RWPE2 (cell line): Measurements from ENCODE around the gene MCF2L2.

Experiments used
- ATAC-seq: fragments of 200-7000 bp; cut with Tn5 transposase; 3 replicates; pipeline ENCODE4 v1.9.1; 2021; ENCODE audit warnings: low read depth
- DNase-seq: peaks from one replicate; pipeline ENCODE4 v3.0.0-alpha.2; 2020; ENCODE audit warnings: low spot score
- H3K27ac ChIP-seq: fragments of 450-650 bp; 2 replicates; pipeline ENCODE4 v1.5.1; 2017; ENCODE audit warnings: mild to moderate bottlenecking; ENCODE audit not compliant: poor library complexity, severe bottlenecking
- H3K27me3 ChIP-seq: fragments of 250-450 bp; sonication (Bioruptor Pico); 2 replicates; pipeline ENCODE4 v1.5.1; 2021; ENCODE audit warnings: mild to moderate bottlenecking, moderate library complexity; ENCODE audit not compliant: insufficient read depth, poor library complexity, severe bottlenecking
- H3K36me3 ChIP-seq: fragments of 250-450 bp; sonication (Bioruptor Pico); 2 replicates; pipeline ENCODE4 v1.5.1; 2020; ENCODE audit warnings: low read depth, mild to moderate bottlenecking, moderate library complexity
- H3K4me1 ChIP-seq: fragments of 250-450 bp; sonication (Bioruptor Pico); 2 replicates; pipeline ENCODE4 v1.5.1; 2021; ENCODE audit warnings: mild to moderate bottlenecking, moderate library complexity; ENCODE audit not compliant: insufficient read depth, poor library complexity, severe bottlenecking
- H3K4me3 ChIP-seq: fragments of 250-450 bp; sonication (Bioruptor Pico); 2 replicates; pipeline ENCODE4 v1.5.1; 2021; ENCODE audit warnings: mild to moderate bottlenecking, moderate library complexity; ENCODE audit not compliant: severe bottlenecking
- H3K9me3 ChIP-seq: fragments of 250-450 bp; sonication (Bioruptor Pico); 2 replicates; pipeline ENCODE4 v1.5.1; 2021; ENCODE audit warnings: mild to moderate bottlenecking, moderate library complexity; ENCODE audit not compliant: severe bottlenecking
- TF ChIP-seq, protein P1 (sequence below): fragments of 450-650 bp; IDR thresholded peaks from one replicate; pipeline ENCODE4 v1.5.1; 2017; ENCODE audit warnings: mild to moderate bottlenecking, moderate library complexity; ENCODE audit not compliant: poor library complexity, severe bottlenecking

MCF2L2 gene

DNA sequence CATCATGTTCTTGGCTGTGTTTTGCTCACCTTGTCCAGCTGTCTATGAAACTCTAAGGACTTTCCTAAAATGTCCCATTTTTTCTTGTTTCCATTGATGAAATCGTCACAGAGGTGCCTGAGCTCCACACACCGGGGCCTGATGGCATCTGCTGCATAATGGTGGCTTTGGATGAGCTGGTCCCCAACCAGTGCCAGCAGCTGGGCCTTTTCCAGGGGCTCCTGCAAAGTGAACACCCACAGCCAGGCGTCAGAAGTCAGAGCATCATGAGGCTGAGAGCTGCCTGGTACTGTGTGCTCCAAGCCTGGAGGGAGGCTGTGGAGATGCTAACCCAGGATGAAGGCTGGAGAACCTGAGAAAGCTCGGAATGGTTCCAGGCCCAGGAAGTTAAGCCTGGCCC, 128.4 kb downstream of the MCF2L2 start:
- Histone ChIP-seq H3K4me3 (no peak overlapping the region), H3K27me3 (no peaks in the 10 kb centered on the region), H3K36me3 (peaks cover 15% of the 10 kb centered on the region; the same call in 1 of the 2 replicates), H3K4me1 (peaks cover 32% of the 10 kb centered on the region), H3K27ac (no peak overlapping the region), H3K9me3 (no peaks in the 10 kb centered on the region)
- ATAC-seq (no peak), DNase-seq (no peak)
- TF ChIP-seq, protein P1, sequence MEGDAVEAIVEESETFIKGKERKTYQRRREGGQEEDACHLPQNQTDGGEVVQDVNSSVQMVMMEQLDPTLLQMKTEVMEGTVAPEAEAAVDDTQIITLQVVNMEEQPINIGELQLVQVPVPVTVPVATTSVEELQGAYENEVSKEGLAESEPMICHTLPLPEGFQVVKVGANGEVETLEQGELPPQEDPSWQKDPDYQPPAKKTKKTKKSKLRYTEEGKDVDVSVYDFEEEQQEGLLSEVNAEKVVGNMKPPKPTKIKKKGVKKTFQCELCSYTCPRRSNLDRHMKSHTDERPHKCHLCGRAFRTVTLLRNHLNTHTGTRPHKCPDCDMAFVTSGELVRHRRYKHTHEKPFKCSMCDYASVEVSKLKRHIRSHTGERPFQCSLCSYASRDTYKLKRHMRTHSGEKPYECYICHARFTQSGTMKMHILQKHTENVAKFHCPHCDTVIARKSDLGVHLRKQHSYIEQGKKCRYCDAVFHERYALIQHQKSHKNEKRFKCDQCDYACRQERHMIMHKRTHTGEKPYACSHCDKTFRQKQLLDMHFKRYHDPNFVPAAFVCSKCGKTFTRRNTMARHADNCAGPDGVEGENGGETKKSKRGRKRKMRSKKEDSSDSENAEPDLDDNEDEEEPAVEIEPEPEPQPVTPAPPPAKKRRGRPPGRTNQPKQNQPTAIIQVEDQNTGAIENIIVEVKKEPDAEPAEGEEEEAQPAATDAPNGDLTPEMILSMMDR = no peak

DNA sequence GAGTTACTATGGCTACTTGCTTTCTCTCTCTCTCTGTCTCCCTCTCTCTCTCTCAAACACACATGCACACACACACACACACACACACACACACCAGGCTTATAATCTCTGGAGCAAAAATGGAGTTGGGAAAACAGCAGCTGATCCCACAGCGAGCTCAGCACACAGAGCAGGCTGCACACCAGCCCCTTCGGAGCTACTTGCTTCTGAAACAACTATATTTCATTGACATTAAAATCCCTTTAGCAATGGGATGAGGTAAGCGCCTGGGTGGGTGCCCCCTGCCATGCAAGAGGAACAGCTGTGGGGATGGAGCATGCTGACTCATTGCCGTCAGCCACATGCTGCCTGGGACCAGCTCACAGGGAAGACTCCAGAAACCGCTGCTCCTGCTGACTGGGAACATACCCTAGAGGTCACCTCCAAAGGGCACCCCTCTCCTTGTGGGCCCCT, 129.7 kb downstream of the MCF2L2 start:
- Histone ChIP-seq H3K4me3 (no peak overlapping the region), H3K27ac (no peak overlapping the region), H3K36me3 (peaks cover 19% of the 10 kb centered on the region; the same call in 1 of the 2 replicates), H3K27me3 (no peaks in the 10 kb centered on the region), H3K9me3 (no peaks in the 10 kb centered on the region), H3K4me1 (peaks cover 41% of the 10 kb centered on the region)
- DNase-seq (peak; percentile 70), ATAC-seq (peak; percentile 54; the same call in 2 of the 3 replicates)
- TF ChIP-seq, protein P1 = no peak

DNA sequence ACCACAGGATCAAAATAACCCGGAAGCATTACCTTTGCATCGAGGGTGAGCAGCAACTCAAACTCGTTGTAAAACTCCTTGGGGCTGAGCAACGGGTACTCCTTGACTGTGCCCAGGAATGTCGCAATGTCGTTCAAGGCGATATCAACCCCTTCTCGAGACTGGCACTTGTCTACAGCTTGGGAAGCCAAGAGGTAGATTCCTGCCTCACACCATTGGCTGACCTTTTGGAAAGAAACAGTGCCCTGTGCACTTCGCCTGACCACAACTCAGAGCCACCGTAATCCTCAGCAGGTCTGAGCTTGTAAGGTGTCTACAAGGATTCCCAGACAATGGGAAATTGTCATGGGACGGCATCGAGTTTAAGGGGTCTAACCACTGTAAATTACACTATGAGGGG, 131.5 kb downstream of the MCF2L2 start:
- H3K27me3 ChIP-seq = no peaks in the 10 kb centered on the region
- no peak overlapping the region for H3K27ac ChIP-seq
- TF ChIP-seq, protein P1 = no peak
- DNase-seq = no peak
- H3K4me3 ChIP-seq = no peak overlapping the region
- no peak for ATAC-seq
- H3K9me3 ChIP-seq = no peaks in the 10 kb centered on the region
- H3K36me3 ChIP-seq = peaks cover 35% of the 10 kb centered on the region
- peaks cover 44% of the 10 kb centered on the region for H3K4me1 ChIP-seq

DNA sequence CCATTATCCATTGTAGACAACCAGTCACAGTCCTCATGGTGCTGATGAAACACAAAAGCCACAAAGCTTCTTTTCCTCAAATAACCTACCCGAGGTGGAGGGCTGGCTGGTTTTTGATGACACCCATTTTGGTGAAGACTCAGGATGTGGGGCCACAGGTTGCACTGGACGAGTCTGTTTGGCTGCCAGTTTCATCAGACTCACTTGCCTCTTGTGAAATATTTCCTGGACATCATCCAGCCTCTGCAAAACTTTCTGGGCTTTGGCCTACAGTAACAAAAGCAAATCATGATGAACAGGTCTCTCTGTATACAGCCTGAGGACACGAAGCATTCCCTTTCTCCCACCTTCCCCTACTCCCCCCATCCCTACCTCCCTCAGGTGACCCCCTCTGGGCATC, 133.2 kb downstream of the MCF2L2 start:
- no peak overlapping the region for H3K4me3 ChIP-seq
- DNase-seq (peak; percentile 81), ATAC-seq (peak; percentile 66)
- peaks cover 35% of the 10 kb centered on the region for H3K36me3 ChIP-seq
- H3K27me3 ChIP-seq = no peaks in the 10 kb centered on the region
- TF ChIP-seq, protein P1 = no peak
- H3K4me1 ChIP-seq = peaks cover 55% of the 10 kb centered on the region
- no peaks in the 10 kb centered on the region for H3K9me3 ChIP-seq
- peak overlapping the region; percentile 69 for H3K27ac ChIP-seq

DNA sequence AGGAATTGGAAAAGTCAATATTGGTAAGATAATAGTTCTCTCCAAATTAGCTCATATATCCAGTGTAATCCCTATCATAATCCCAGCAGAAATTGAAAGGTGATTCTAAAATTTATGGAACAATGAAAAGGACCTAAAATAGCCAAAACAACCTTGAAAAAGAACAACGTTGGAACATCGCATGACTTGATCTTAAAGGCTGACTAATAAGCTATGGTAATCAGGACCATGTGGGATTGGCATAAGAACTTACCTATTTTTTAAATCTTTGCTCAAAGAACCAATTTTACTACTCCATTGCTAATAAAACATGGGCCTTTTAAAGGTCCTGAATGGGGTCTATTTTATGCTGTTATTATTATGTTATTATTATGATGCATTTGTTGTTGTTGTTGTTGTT, 134.5 kb downstream of the MCF2L2 start:
- peaks cover 53% of the 10 kb centered on the region for H3K4me1 ChIP-seq
- no peaks in the 10 kb centered on the region for H3K9me3 ChIP-seq
- ATAC-seq (no peak), DNase-seq (no peak)
- no peak overlapping the region for H3K4me3 ChIP-seq
- H3K27ac ChIP-seq = no peak overlapping the region
- H3K27me3 ChIP-seq = no peaks in the 10 kb centered on the region
- TF ChIP-seq, protein P1 = no peak
- H3K36me3 ChIP-seq = peaks cover 39% of the 10 kb centered on the region
